Suprapubic skin (tissue), 4 donors: ENCODE measurements around the gene ZNF638. TPM values are rescaled to one million over a fixed set of nuclear protein-coding genes. Genes with fewer than 3 reads are reported as not detected.

ENCODE experiments used
- DNase-seq, 2 donors: peaks; one replicate each; pipeline ENCODE4 v3.0.0-alpha.2; 2019; ENCODE audit warnings: low spot score in 2 of 2
- H3K27ac ChIP-seq: fragments of 200-600 bp; sonication (generic); one replicate; pipeline ENCODE4 v1.5.1; 2019
- H3K27me3 ChIP-seq: fragments of 200-600 bp; sonication (generic); one replicate; pipeline ENCODE4 v1.5.1; 2019
- H3K36me3 ChIP-seq: fragments of 200-600 bp; sonication (generic); one replicate; pipeline ENCODE4 v1.5.1; 2019
- H3K4me1 ChIP-seq: fragments of 200-600 bp; sonication (generic); one replicate; pipeline ENCODE4 v1.5.1; 2019
- H3K4me3 ChIP-seq: fragments of 200-600 bp; sonication (generic); one replicate; pipeline ENCODE4 v1.5.1; 2019; ENCODE audit warnings: mild to moderate bottlenecking
- H3K9me3 ChIP-seq: fragments of 200-600 bp; sonication (generic); one replicate; pipeline ENCODE4 v1.5.1; 2019
- EP300 ChIP-seq: sonication (generic); formaldehyde crosslinking; IDR thresholded peaks from one replicate; pipeline ENCODE4 v1.6.1; 2017; ENCODE audit warnings: antibody characterized with exemption
- POLR2A ChIP-seq, 2 donors: fragments of 450-650 bp; IDR thresholded peaks; one replicate each; pipeline ENCODE4 v1.6.1; 2017; ENCODE audit warnings: antibody characterized with exemption in 2 of 2, mild to moderate bottlenecking in 2 of 2, moderate library complexity in 2 of 2
- POLR2AphosphoS5 ChIP-seq, 3 donors: sonication (generic); formaldehyde crosslinking; IDR thresholded peaks; one replicate each; pipeline ENCODE4 v1.6.1; 2017; ENCODE audit warnings: antibody characterized with exemption in 3 of 3
- WGBS: methylation state at CpG from one replicate; pipeline ENCODE4 v1.1.5; 2018; 5-methylcytosine and 5-hydroxymethylcytosine counted together
- total RNA-seq, 4 donors: library from RNA; depleted of rRNA; stranded (reverse); fragments of >200 nt; gene quantifications; one replicate each; pipeline ENCODE4 v1.1.0, GENCODE V29; 2016
- TF ChIP-seq, protein P1 (sequence below), 2 donors: fragments of 200-600 bp in 1 of 2; fragments of 450-650 bp in 1 of 2; sonication (generic) in 1 of 2; IDR thresholded peaks; one replicate each; pipeline ENCODE4 v1.5.1; 2016 to 2019; ENCODE audit warnings: antibody characterized with exemption in 2 of 2, mild to moderate bottlenecking in 1 of 2, moderate library complexity in 1 of 2

ZNF638 gene
- total RNA-seq, 4 donors from 2014 or later: 91.6 to 258 (median 115) TPM

DNA sequence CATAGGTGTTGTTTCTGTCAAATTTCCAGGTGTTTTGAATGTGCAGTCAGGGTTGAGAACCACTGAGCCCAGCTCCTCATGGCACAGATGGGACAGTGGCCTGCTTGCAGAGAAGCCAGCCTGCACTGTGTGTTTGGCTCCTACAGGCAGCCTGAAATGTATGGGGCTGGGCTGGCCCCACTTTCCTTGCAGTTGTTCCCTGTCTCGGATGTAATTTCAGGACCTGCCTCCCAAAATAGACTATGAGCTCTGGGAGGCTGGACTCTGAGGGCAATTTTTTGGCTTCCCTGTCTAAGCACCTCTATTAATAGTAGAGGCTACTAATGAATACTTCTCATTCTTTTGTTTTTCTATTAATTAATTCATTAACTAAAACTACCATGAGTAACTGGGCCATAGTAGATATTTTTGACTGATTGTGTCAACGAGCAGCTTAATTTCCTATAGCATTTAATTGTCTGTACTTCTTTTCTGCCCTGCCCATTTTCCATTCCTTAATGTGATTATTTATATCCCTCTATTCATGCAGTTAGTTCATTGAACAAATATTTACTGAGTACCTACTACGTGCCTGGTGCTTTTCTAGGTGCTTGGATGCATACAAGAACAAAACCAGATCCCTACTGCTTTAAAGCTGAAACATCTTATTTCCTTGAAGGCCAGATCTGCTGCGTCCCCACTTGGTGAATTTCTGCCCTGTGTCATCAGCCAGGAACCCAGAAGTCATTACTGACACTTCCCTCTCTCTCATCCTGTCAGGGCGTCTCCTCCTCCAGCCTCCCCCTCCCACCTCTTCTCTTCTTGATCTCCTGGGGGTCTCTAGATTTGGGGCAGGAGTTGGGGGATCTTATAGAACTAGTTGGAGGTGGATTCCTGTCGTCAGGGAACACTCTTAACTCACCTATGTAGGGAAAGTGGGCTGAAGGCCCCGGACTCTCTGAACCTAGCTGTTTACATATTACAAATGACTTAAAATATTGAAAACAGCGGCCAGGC, 138.1 kb downstream of the ZNF638 start:
- WGBS: 61% methylated on average over 8 of the region's 8 CpGs

GRCh38 chr2:71471276-71471675, 139.7 kb downstream of the ZNF638 start:
- no peak for DNase-seq
- H3K27me3 ChIP-seq: peaks cover 29% of the 10 kb centered on the region
- no peaks in the 10 kb centered on the region for H3K9me3 ChIP-seq
- H3K27ac ChIP-seq: no peak overlapping the region
- 53% methylated on average over 1 of the region's 1 CpG for WGBS
- TF ChIP-seq, protein P1, sequence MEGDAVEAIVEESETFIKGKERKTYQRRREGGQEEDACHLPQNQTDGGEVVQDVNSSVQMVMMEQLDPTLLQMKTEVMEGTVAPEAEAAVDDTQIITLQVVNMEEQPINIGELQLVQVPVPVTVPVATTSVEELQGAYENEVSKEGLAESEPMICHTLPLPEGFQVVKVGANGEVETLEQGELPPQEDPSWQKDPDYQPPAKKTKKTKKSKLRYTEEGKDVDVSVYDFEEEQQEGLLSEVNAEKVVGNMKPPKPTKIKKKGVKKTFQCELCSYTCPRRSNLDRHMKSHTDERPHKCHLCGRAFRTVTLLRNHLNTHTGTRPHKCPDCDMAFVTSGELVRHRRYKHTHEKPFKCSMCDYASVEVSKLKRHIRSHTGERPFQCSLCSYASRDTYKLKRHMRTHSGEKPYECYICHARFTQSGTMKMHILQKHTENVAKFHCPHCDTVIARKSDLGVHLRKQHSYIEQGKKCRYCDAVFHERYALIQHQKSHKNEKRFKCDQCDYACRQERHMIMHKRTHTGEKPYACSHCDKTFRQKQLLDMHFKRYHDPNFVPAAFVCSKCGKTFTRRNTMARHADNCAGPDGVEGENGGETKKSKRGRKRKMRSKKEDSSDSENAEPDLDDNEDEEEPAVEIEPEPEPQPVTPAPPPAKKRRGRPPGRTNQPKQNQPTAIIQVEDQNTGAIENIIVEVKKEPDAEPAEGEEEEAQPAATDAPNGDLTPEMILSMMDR (IDR thresholded peaks at IDR 0.05): no peak
- TF ChIP-seq POLR2A (IDR thresholded peaks at IDR 0.05) (no peak), POLR2AphosphoS5 (IDR thresholded peaks at IDR 0.05) (no peak), EP300 (no peak)
- peaks cover 13% of the 10 kb centered on the region for H3K4me1 ChIP-seq
- no peak overlapping the region for H3K4me3 ChIP-seq
- H3K36me3 ChIP-seq: no peaks in the 10 kb centered on the region

More for the DNA sequence above, 138.1 kb downstream of the ZNF638 start:
- Histone ChIP-seq H3K36me3 (no peaks in the 10 kb centered on the region), H3K9me3 (no peaks in the 10 kb centered on the region), H3K27me3 (peaks cover 44% of the 10 kb centered on the region), H3K27ac (no peak overlapping the region), H3K4me3 (no peak overlapping the region), H3K4me1 (peaks cover 22% of the 10 kb centered on the region)
- DNase-seq: no peak
- TF ChIP-seq, protein P1 (IDR thresholded peaks at IDR 0.05): no peak
- TF ChIP-seq POLR2A (IDR thresholded peaks at IDR 0.05): no peak
- no peak for TF ChIP-seq EP300
- no peak for TF ChIP-seq POLR2AphosphoS5 (IDR thresholded peaks at IDR 0.05)

DNA sequence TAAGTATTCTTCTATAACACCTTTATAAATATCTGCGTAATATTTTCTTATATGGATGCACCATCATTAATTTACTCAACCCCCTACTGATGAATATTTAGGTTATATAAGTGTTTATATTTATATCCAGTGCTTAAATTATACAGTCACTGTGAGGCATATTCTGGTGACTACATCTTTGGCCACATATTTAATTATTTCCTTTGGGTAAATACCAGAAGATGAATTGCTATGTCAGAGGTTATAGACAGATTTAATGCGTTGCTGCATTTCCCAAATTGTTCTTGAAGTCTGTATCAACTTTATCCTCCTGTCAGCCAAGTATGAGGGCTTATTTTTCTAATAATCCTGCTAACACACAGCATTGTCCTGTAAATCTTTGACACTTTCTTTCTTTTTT, 140.4 kb downstream of the ZNF638 start:
- Histone ChIP-seq H3K27ac (no peak overlapping the region), H3K4me1 (peaks cover 5% of the 10 kb centered on the region), H3K27me3 (peaks cover 21% of the 10 kb centered on the region), H3K36me3 (no peaks in the 10 kb centered on the region), H3K9me3 (no peaks in the 10 kb centered on the region), H3K4me3 (no peak overlapping the region)
- no peak for DNase-seq
- TF ChIP-seq POLR2AphosphoS5 (IDR thresholded peaks at IDR 0.05): no peak
- no peak for TF ChIP-seq EP300
- TF ChIP-seq POLR2A (IDR thresholded peaks at IDR 0.05): no peak
- TF ChIP-seq, protein P1 (IDR thresholded peaks at IDR 0.05): no peak
- 59% methylated on average over 2 of the region's 2 CpGs for WGBS

DNA sequence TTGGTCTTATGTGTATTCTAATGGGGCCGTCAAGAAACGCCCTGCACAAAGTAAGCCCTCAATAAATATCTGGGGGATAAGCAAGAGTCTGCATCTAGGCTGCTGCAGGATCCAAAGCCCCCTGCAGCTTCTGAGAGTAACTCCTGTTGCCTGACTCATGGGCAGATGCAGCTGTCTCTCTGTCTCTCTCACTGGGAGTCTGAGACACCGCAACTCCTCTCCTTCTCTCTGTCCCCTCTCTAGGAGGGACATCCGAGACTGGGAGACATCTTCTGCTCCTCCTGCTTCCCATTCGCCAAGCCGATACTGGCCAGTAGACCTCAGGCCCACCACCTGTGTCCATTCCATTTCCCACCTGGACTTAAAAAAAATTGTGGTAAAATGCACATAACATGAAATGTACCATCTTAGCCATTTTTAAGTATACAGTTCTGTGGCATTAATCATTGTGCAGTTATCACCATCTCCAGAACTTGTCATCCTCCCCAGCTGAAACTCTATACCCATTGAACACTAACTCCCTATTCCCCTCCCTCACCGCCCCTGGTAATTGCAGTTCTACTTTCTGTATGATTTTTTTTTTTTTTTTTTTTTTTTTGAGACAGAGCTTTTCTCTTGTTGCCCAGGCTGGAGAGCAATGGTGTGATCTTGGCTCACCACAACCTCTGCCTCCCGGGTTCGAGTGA, 141.9 kb downstream of the ZNF638 start:
- Histone ChIP-seq H3K27ac (no peak overlapping the region), H3K36me3 (no peaks in the 10 kb centered on the region), H3K4me3 (no peak overlapping the region), H3K27me3 (peaks cover 11% of the 10 kb centered on the region), H3K4me1 (no peaks in the 10 kb centered on the region), H3K9me3 (no peaks in the 10 kb centered on the region)
- TF ChIP-seq POLR2AphosphoS5 (IDR thresholded peaks at IDR 0.05): no peak
- TF ChIP-seq, protein P1 (IDR thresholded peaks at IDR 0.05): no peak
- TF ChIP-seq EP300: no peak
- no peak for TF ChIP-seq POLR2A (IDR thresholded peaks at IDR 0.05)
- no peak for DNase-seq
- WGBS: 89% methylated on average over 9 of the region's 9 CpGs
